H9 (cell line): ENCODE results near the gene PAQR9. TPM values are rescaled to one million over a fixed set of nuclear protein-coding genes. Genes with fewer than 3 reads are reported as not detected.

Experiments used
- DNase-seq: peaks from one replicate; pipeline ENCODE4 v3.0.0-alpha.2; 2017
- H2AFZ ChIP-seq: one replicate; pipeline ENCODE4 v1.6.1; 2013; ENCODE audit warnings: mild to moderate bottlenecking, low read length, control low read depth, moderate library complexity
- H2AK5ac ChIP-seq: 2 replicates; pipeline ENCODE4 v1.6.1; 2013; ENCODE audit warnings: low read length, control low read depth, mixed read lengths; ENCODE audit not compliant: insufficient read length
- H2BK120ac ChIP-seq: one replicate; pipeline ENCODE4 v1.6.1; 2013; ENCODE audit warnings: low read depth, mild to moderate bottlenecking, low read length, control low read depth, inconsistent platforms; ENCODE audit not compliant: poor library complexity, severe bottlenecking
- H2BK12ac ChIP-seq: 2 replicates; pipeline ENCODE4 v1.6.1; 2013; ENCODE audit warnings: low read length, control low read depth, mixed read lengths, low read depth; ENCODE audit not compliant: insufficient read length
- H2BK15ac ChIP-seq: 2 replicates; pipeline ENCODE4 v1.6.1; 2013; ENCODE audit warnings: low read depth, low read length, control low read depth
- H2BK20ac ChIP-seq: one replicate; pipeline ENCODE4 v1.6.1; 2013; ENCODE audit warnings: low read depth, mild to moderate bottlenecking, low read length, control low read depth, inconsistent platforms; ENCODE audit not compliant: poor library complexity, severe bottlenecking
- H2BK5ac ChIP-seq: 2 replicates; pipeline ENCODE4 v1.6.1; 2013; ENCODE audit warnings: low read length, control low read depth, mixed read lengths; ENCODE audit not compliant: insufficient read length
- H3K14ac ChIP-seq: 2 replicates; pipeline ENCODE4 v1.6.1; 2013; ENCODE audit warnings: low read length, control low read depth; ENCODE audit not compliant: insufficient read depth
- H3K18ac ChIP-seq: 2 replicates; pipeline ENCODE4 v1.6.1; 2013; ENCODE audit warnings: low read depth, mild to moderate bottlenecking, mixed read lengths, low read length, control low read depth; ENCODE audit not compliant: insufficient read length
- H3K23ac ChIP-seq: 2 replicates; pipeline ENCODE4 v1.6.1; 2013; ENCODE audit warnings: low read length, control low read depth, mixed read lengths, low read depth; ENCODE audit not compliant: insufficient read length
- H3K23me2 ChIP-seq: 2 replicates; pipeline ENCODE4 v1.6.1; 2013; ENCODE audit warnings: low read depth, mild to moderate bottlenecking, mixed read lengths, low read length, control low read depth; ENCODE audit not compliant: insufficient read length, poor library complexity, severe bottlenecking
- H3K27ac ChIP-seq: 2 replicates; pipeline ENCODE4 v1.5.1; 2013; ENCODE audit warnings: low read length, control low read depth, mixed read lengths, low read depth; ENCODE audit not compliant: insufficient read length
- H3K27me3 ChIP-seq: 2 replicates; pipeline ENCODE4 v1.6.1; 2013; ENCODE audit warnings: low read length, control low read depth, inconsistent platforms; ENCODE audit not compliant: insufficient read depth
- H3K4ac ChIP-seq: 2 replicates; pipeline ENCODE4 v1.6.1; 2013; ENCODE audit warnings: low read depth, mild to moderate bottlenecking, control low read depth, inconsistent platforms, low read length, moderate library complexity
- H3K4me1 ChIP-seq: 2 replicates; pipeline ENCODE4 v1.6.1; 2013; ENCODE audit warnings: low read length, control low read depth, inconsistent platforms; ENCODE audit not compliant: insufficient read depth
- H3K4me2 ChIP-seq: 2 replicates; pipeline ENCODE4 v1.6.1; 2013; ENCODE audit warnings: low read length, control low read depth, mixed read lengths; ENCODE audit not compliant: insufficient read length, insufficient read depth
- H3K56ac ChIP-seq: 2 replicates; pipeline ENCODE4 v1.6.1; 2013; ENCODE audit warnings: low read depth, mild to moderate bottlenecking, mixed read lengths, low read length, control low read depth; ENCODE audit not compliant: insufficient read length
- H3K79me1 ChIP-seq: 2 replicates; pipeline ENCODE4 v1.6.1; 2013; ENCODE audit warnings: low read depth, mild to moderate bottlenecking, moderate library complexity, low read length, control low read depth, inconsistent platforms; ENCODE audit not compliant: insufficient read depth, poor library complexity, severe bottlenecking
- H3K79me2 ChIP-seq: 2 replicates; pipeline ENCODE4 v1.6.1; 2013; ENCODE audit warnings: low read length, control low read depth, inconsistent platforms; ENCODE audit not compliant: insufficient read depth
- H3K9ac ChIP-seq: 2 replicates; pipeline ENCODE4 v1.6.1; 2013; ENCODE audit warnings: low read length, control low read depth, mixed read lengths; ENCODE audit not compliant: insufficient read length; ENCODE audit errors: extremely low read depth
- H3K9me3 ChIP-seq: one replicate; pipeline ENCODE4 v1.6.1; 2013; ENCODE audit warnings: low read depth, low read length, inconsistent platforms; ENCODE audit not compliant: control insufficient read depth
- H3T11ph ChIP-seq: one replicate; pipeline ENCODE4 v1.6.1; 2013; ENCODE audit warnings: mild to moderate bottlenecking, low read length, control low read depth, inconsistent platforms
- H4K20me1 ChIP-seq: one replicate; pipeline ENCODE4 v1.6.1; 2013; ENCODE audit not compliant: control insufficient read depth, insufficient read length, insufficient read depth
- H4K5ac ChIP-seq: 2 replicates; pipeline ENCODE4 v1.6.1; 2013; ENCODE audit warnings: low read depth, mild to moderate bottlenecking, mixed read lengths, low read length, control low read depth; ENCODE audit not compliant: insufficient read length
- H4K8ac ChIP-seq: replicated peaks from 2 replicates; pipeline ENCODE4 v1.6.1; 2013; ENCODE audit warnings: low read length, control low read depth, mixed read lengths, low read depth; ENCODE audit not compliant: insufficient read length
- H4K91ac ChIP-seq: 2 replicates; pipeline ENCODE4 v1.6.1; 2013; ENCODE audit warnings: low read depth, mild to moderate bottlenecking, moderate library complexity, mixed read lengths, low read length, control low read depth; ENCODE audit not compliant: insufficient read length
- H3K27ac Mint-ChIP-seq, 3 experiments: 2 replicates in 2 of 3; 3 replicates in 1 of 3; pipeline ENCODE4 v1.8.0; 2020 to 2021; ENCODE audit warnings: mixed read lengths in 3 of 3, mild to moderate bottlenecking in 1 of 3, moderate library complexity in 1 of 3
- H3K27me3 Mint-ChIP-seq: 2 replicates; pipeline ENCODE4 v1.8.0; 2021; ENCODE audit warnings: low read depth, mild to moderate bottlenecking, moderate library complexity, mixed read lengths
- H3K36me3 Mint-ChIP-seq, 3 experiments: 2 replicates in 2 of 3; 3 replicates in 1 of 3; pipeline ENCODE4 v1.8.0; 2020 to 2021; ENCODE audit warnings: low read depth in 3 of 3, mixed read lengths in 3 of 3; ENCODE audit not compliant: insufficient read depth in 1 of 3
- H3K4me1 Mint-ChIP-seq, 2 experiments: 2 replicates each; pipeline ENCODE4 v1.8.0; 2020; ENCODE audit warnings: mixed read lengths in 2 of 2
- H3K4me3 Mint-ChIP-seq, 2 experiments: 2 replicates in 1 of 2; 3 replicates in 1 of 2; pipeline ENCODE4 v1.8.0; 2020 to 2021; ENCODE audit warnings: mild to moderate bottlenecking in 2 of 2, mixed read lengths in 2 of 2, moderate library complexity in 1 of 2
- H3K9me3 Mint-ChIP-seq, 2 experiments: 2 replicates in 1 of 2; 3 replicates in 1 of 2; pipeline ENCODE4 v1.8.0; 2020; ENCODE audit warnings: mild to moderate bottlenecking in 2 of 2, mixed read lengths in 2 of 2, moderate library complexity in 1 of 2
- WGBS: extraction: QIAGEN DNeasy Blood & Tissue Kit; methylation state at CpG from one replicate; pipeline ENCODE4 v1.1.7; 2013; ENCODE audit warnings: missing lambda C conversion rate, low lambda C conversion rate, mixed read lengths; ENCODE audit not compliant: insufficient read length; ENCODE audit errors: extremely low coverage; 5-methylcytosine and 5-hydroxymethylcytosine counted together
- total RNA-seq: library from RNA; stranded (reverse); gene quantifications from 2 replicates; pipeline ENCODE4 v1.2.1, GENCODE V29; 2021
- TF ChIP-seq, protein P1 (sequence below): fragments of 200-600 bp; sonication (generic); conservative IDR thresholded peaks from 3 replicates; pipeline ENCODE4 v1.8.0; 2021; ENCODE audit warnings: antibody characterized with exemption, mild to moderate bottlenecking

PAQR9 gene
- total RNA-seq, 1 experiment from 2014 or later: 2.3 TPM

DNA sequence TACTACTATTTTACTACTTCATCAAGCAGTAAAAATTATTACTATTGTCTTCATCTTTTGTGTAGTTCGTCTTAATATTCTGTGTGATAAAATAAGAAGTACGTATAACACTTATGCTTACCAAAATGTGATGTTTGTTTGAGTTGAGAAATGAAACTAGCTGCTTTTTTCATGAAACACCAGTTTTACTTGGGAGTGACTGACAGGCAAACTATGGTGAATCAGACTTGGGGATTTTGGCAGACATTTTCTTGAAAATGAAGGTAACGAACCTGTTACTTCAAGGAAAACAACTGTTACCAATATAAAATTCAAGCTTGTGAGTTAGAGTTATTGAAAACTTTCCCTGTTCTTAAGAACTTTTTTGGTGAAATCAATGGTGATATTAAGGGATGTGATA lies 48.2 kb upstream of the PAQR9 start:
- Histone ChIP-seq H4K8ac (no peak overlapping the region), H2BK20ac (no peak overlapping the region), H2BK120ac (no peak overlapping the region), H3K23me2 (no peaks in the 10 kb centered on the region), H2BK5ac (no peak overlapping the region), H3K14ac (no peak overlapping the region), H2AFZ (no peak overlapping the region), H2BK15ac (no peak overlapping the region), H3K4ac (no peak overlapping the region), H3T11ph (no peak overlapping the region), H3K4me1 (no peaks in the 10 kb centered on the region), H3K79me2 (peaks cover 33% of the 10 kb centered on the region; the same call in 1 of the 2 replicates), H3K4me2 (no peak overlapping the region), H3K23ac (no peak overlapping the region), H4K20me1 (no peaks in the 10 kb centered on the region), H4K91ac (no peak overlapping the region), H3K18ac (no peak overlapping the region), H2AK5ac (no peak overlapping the region), H3K27ac (no peak overlapping the region), H3K79me1 (no peaks in the 10 kb centered on the region), H3K27me3 (no peaks in the 10 kb centered on the region), H4K5ac (no peak overlapping the region), H3K9ac (no peak overlapping the region), H2BK12ac (no peak overlapping the region), H3K9me3 (no peaks in the 10 kb centered on the region), H3K56ac (no peak overlapping the region)
- H3K27ac Mint-ChIP-seq: peak overlapping the region in 1 of 3 experiments; percentile 21; a peak in 2 of 7 replicates
- peaks cover 13 to 21% of the 10 kb centered on the region in 2 experiments for H3K4me1 Mint-ChIP-seq
- DNase-seq: no peak
- peaks cover 7 to 32% (median 30%) of the 10 kb centered on the region in 3 experiments for H3K36me3 Mint-ChIP-seq
- H3K9me3 Mint-ChIP-seq: no peaks in the 10 kb centered on the region
- H3K27me3 Mint-ChIP-seq: no peaks in the 10 kb centered on the region
- TF ChIP-seq, protein P1, sequence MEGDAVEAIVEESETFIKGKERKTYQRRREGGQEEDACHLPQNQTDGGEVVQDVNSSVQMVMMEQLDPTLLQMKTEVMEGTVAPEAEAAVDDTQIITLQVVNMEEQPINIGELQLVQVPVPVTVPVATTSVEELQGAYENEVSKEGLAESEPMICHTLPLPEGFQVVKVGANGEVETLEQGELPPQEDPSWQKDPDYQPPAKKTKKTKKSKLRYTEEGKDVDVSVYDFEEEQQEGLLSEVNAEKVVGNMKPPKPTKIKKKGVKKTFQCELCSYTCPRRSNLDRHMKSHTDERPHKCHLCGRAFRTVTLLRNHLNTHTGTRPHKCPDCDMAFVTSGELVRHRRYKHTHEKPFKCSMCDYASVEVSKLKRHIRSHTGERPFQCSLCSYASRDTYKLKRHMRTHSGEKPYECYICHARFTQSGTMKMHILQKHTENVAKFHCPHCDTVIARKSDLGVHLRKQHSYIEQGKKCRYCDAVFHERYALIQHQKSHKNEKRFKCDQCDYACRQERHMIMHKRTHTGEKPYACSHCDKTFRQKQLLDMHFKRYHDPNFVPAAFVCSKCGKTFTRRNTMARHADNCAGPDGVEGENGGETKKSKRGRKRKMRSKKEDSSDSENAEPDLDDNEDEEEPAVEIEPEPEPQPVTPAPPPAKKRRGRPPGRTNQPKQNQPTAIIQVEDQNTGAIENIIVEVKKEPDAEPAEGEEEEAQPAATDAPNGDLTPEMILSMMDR: no peak
- WGBS: no CpG with 5 or more reads among the region's 3 CpGs
- H3K4me3 Mint-ChIP-seq: no peak overlapping the region
